Fibroblast of the aortic adventitia (primary cell): Measurements from ENCODE around the gene EOLA1. TPM values are rescaled to one million over a fixed set of nuclear protein-coding genes. Genes with fewer than 3 reads are reported as not detected.
"Not testable (repeated sequence)": the region's sequence is repeated elsewhere in the genome, so short reads cannot be mapped to it uniquely, and the experiment has no call there.

Source experiments
- DNase-seq: peaks from one replicate; pipeline ENCODE4 v3.0.0-alpha.2; 2010; ENCODE audit warnings: low read depth
- H3K4me3 ChIP-seq: 2 replicates; pipeline ENCODE4 v1.5.1; 2011; ENCODE audit warnings: low read depth, mild to moderate bottlenecking, control low read depth, low read length, moderate library complexity
- CTCF ChIP-seq: IDR thresholded peaks from 2 replicates; pipeline ENCODE4 v1.5.1; 2011; ENCODE audit warnings: mild to moderate bottlenecking, low read length, control low read depth, inconsistent platforms; ENCODE audit not compliant: insufficient read depth
- total RNA-seq: library from RNA; depleted of rRNA; stranded (reverse); fragments of >200 nt; gene quantifications from 2 replicates; pipeline ENCODE4 v1.2.3, GENCODE V29; 2012; ENCODE audit warnings: low replicate concordance

The EOLA1 gene
- total RNA-seq, 1 donor, result 11.1 TPM

- no peak overlapping the region for H3K4me3 ChIP-seq
- TF ChIP-seq CTCF, result no peak
- DNase-seq, result peak; percentile 56
Observed at GRCh38 chrX:149497626-149498025, 43.2 kb upstream of the EOLA1 start.

GRCh38 chrX:149498767-149499166 lies 42.0 kb upstream of the EOLA1 start:
- DNase-seq, result no peak
- no peak for TF ChIP-seq CTCF
- H3K4me3 ChIP-seq, result no peak overlapping the region

GRCh38 chrX:149499766-149500165 lies 41.0 kb upstream of the EOLA1 start:
- no peak for TF ChIP-seq CTCF
- no peak for DNase-seq
- no peak overlapping the region for H3K4me3 ChIP-seq

DNA sequence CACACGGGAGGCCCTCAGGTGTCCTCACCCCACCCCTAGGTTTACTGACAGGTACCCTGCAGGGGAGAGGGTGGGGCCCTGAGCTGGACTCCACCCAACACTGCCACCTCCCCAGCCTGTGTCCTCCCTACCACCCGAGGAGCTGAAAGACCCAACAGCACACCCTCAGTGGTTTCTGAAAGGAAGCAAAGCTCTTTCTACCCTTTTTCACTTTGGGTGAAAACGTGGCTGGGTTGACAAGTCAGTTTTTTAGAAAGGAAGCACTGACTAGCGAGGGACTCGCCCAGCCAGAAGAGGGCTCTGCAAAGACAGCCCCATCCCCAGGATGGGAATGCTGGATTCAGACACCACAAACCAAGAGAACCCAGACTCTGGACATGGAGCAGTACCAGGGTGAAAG lies 37.9 kb upstream of the EOLA1 start:
- DNase-seq, H3K4me3 ChIP-seq: not testable (repeated sequence)

- peak overlapping the region; percentile 46 for H3K4me3 ChIP-seq
- peak; percentile 60 for DNase-seq
Observed at GRCh38 chrX:149503446-149503845, 37.4 kb upstream of the EOLA1 start.

DNA sequence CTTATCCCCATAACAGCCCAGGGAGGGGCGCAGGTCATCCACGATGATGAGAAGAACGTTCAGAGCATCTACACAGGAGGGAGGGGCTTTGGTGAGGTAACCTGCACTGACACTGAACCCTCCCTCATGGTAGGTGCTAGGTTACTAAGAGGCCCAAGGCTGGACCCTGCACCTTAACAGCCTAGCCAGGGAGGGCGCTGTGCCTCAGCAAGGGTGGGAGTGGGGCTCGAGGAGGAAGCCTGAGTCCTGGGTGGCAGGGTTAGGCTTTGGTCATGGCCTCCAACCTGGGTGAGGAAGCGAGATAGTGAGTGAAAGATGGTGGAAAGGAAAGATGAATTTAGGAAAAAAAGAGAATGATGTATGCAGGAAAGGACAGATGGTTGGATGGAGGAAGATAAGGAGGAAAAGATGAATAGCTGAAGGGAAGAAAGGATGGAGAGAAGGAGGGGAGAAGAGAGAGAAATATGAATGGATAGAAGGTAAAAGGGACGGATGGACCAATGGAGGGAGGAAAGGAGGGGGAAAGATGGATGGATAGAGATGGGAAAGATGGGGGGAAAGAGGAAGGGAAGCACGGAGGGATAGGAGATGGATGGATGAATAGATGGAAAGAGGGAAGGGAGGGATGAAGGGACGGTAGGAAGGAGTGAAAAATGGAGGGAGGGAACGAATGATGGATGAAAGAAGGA lies 36.4 kb upstream of the EOLA1 start:
- TF ChIP-seq CTCF, result peak; percentile 43
- H3K4me3 ChIP-seq, result peak overlapping the region; percentile 76
- DNase-seq, result peak; percentile 21

- TF ChIP-seq CTCF, result no peak
- peak; percentile 77 for DNase-seq
- H3K4me3 ChIP-seq, result peak within 1 kb of the TSS; percentile 76
Observed at GRCh38 chrX:149504915-149505651, 35.7 kb upstream of the EOLA1 start, which contains the start of gene IDS. IDS (minus strand) TSS chrX:149505306; CDS start chrX:149505137, 169 bp downstream.
